ENCODE measurements around the gene TIAL1.

The TIAL1 gene

GRCh38 chr10:119596537-119597404, at the start of gene TIAL1:
Gene TIAL1 (minus strand): TSS chr10:119596964. CDS start chr10:119596465, 499 bp downstream.
- TF ChIP-seq ISL1 (CRISPR knock-in tag; IDR thresholded peaks at IDR 0.05) = no peak
- no peak for TF ChIP-seq RARB (CRISPR knock-in tag; IDR thresholded peaks at IDR 0.05)
- TF ChIP-seq BACH2 (CRISPR knock-in tag; IDR thresholded peaks at IDR 0.05; ENCODE audit: borderline replicate concordance) = no peak
- TF ChIP-seq PPARA (CRISPR knock-in tag; IDR thresholded peaks at IDR 0.05; ENCODE audit: borderline replicate concordance) = no peak
- no peak for TF ChIP-seq TCF4 (CRISPR knock-in tag; IDR thresholded peaks at IDR 0.05; ENCODE audit: borderline replicate concordance)
- TF ChIP-seq ZNF70 (CRISPR knock-in tag; IDR thresholded peaks at IDR 0.05) = no peak
- no peak for TF ChIP-seq SNAI2 (CRISPR knock-in tag; IDR thresholded peaks at IDR 0.05)
- no peak for TF ChIP-seq CSDC2 (CRISPR knock-in tag; IDR thresholded peaks at IDR 0.05)
- no peak for TF ChIP-seq ZNF8 (CRISPR knock-in tag; IDR thresholded peaks at IDR 0.05)
- no peak for TF ChIP-seq TOX (CRISPR knock-in tag; IDR thresholded peaks at IDR 0.05; ENCODE audit: borderline replicate concordance)
- peak; percentile 95 for ATAC-seq

GRCh38 chr10:119644994-119645393, 48.2 kb upstream of the TIAL1 start:
- TF ChIP-seq OSR1 (CRISPR knock-in tag; IDR thresholded peaks at IDR 0.05) = no peak
- no peak for TF ChIP-seq TOX (CRISPR knock-in tag; IDR thresholded peaks at IDR 0.05; ENCODE audit: borderline replicate concordance)
- TF ChIP-seq CSRNP3 (CRISPR knock-in tag; IDR thresholded peaks at IDR 0.05) = no peak
- ATAC-seq = no peak

GRCh38 chr10:119644205-119644814, 47.5 kb upstream of the TIAL1 start:
- TF ChIP-seq ARNTL (CRISPR knock-in tag; IDR thresholded peaks at IDR 0.05; ENCODE audit: borderline replicate concordance, low read depth) = no peak
- no peak for TF ChIP-seq ZFP30 (CRISPR knock-in tag; IDR thresholded peaks at IDR 0.05)
- TF ChIP-seq ZFP3 (CRISPR knock-in tag; IDR thresholded peaks at IDR 0.05) = no peak
- TF ChIP-seq ZNF8 (CRISPR knock-in tag; IDR thresholded peaks at IDR 0.05) = no peak
- no peak for TF ChIP-seq PPARA (CRISPR knock-in tag; IDR thresholded peaks at IDR 0.05; ENCODE audit: borderline replicate concordance)
- no peak for TF ChIP-seq ZNF565 (CRISPR knock-in tag; conservative IDR thresholded peaks at IDR 0.05; ENCODE audit: low read depth)
- TF ChIP-seq CSRNP3 (CRISPR knock-in tag; IDR thresholded peaks at IDR 0.05) = no peak
- ATAC-seq = no peak

- no peak for TF ChIP-seq PATZ1 (CRISPR knock-in tag; IDR thresholded peaks at IDR 0.05; ENCODE audit: borderline replicate concordance)
- TF ChIP-seq ZFP30 (CRISPR knock-in tag; IDR thresholded peaks at IDR 0.05) = no peak
- no peak for TF ChIP-seq TOX (CRISPR knock-in tag; IDR thresholded peaks at IDR 0.05; ENCODE audit: borderline replicate concordance)
- TF ChIP-seq ZNF565 (CRISPR knock-in tag; conservative IDR thresholded peaks at IDR 0.05; ENCODE audit: low read depth) = no peak
- no peak for TF ChIP-seq ZNF8 (CRISPR knock-in tag; IDR thresholded peaks at IDR 0.05)
- no peak for TF ChIP-seq CREB5 (CRISPR knock-in tag; IDR thresholded peaks at IDR 0.05; ENCODE audit: low read depth)
- TF ChIP-seq ARNTL (CRISPR knock-in tag; IDR thresholded peaks at IDR 0.05; ENCODE audit: borderline replicate concordance, low read depth) = no peak
- no peak for TF ChIP-seq PPARA (CRISPR knock-in tag; IDR thresholded peaks at IDR 0.05; ENCODE audit: borderline replicate concordance)
- TF ChIP-seq ZFP3 (CRISPR knock-in tag; IDR thresholded peaks at IDR 0.05) = no peak
- TF ChIP-seq CSRNP3 (CRISPR knock-in tag; IDR thresholded peaks at IDR 0.05) = no peak
- ATAC-seq = no peak; the same call in 2 of the 3 replicates
These were observed 46.8 kb upstream of the TIAL1 start for GRCh38 chr10:119643306-119644204.

Data from SK-N-SH treated with all-trans-retinoic acid at 6 μM for 48 hours (cell line).